ENCODE measurements around the gene FHIT. TPM values are rescaled to one million over a fixed set of nuclear protein-coding genes. Genes with fewer than 3 reads are reported as not detected.

The FHIT gene
- total RNA-seq, 2 donors from 2014 or later = 10.4 to 15.8 TPM

- Histone ChIP-seq H3K36me3 (replicated peaks in 1 of 2; ENCODE audit: insufficient read depth in 1 of 2, low read depth in 2 of 2) (no peaks in the 10 kb centered on the region), H3K4me1 (peaks cover 14% of the 10 kb centered on the region), H3K4me3 (no peak overlapping the region), H3K27ac (no peak overlapping the region), H3K9me3 (no peaks in the 10 kb centered on the region), H3K27me3 (no peaks in the 10 kb centered on the region)
- TF ChIP-seq CTCF (IDR thresholded peaks at IDR 0.05) = no peak
- TF ChIP-seq POLR2A (IDR thresholded peaks at IDR 0.05) = no peak
- WGBS, 2 donors = 78 to 81% methylated on average over 6 of the region's 6 CpGs
- intact Hi-C loops (cut with DNase I) = no loop called here
- no peak for ATAC-seq
- no peak for DNase-seq
Observed at GRCh38 chr3:60126511-60127304, 1124.5 kb downstream of the FHIT start.

GRCh38 chr3:60125686-60126085 is 1125.6 kb downstream of the FHIT start:
- Histone ChIP-seq H3K4me3 (no peak overlapping the region), H3K36me3 (replicated peaks in 1 of 2; ENCODE audit: insufficient read depth in 1 of 2, low read depth in 2 of 2) (no peaks in the 10 kb centered on the region), H3K9me3 (no peaks in the 10 kb centered on the region), H3K27ac (no peak overlapping the region), H3K4me1 (peaks cover 14% of the 10 kb centered on the region), H3K27me3 (no peaks in the 10 kb centered on the region)
- no peak for ATAC-seq
- TF ChIP-seq POLR2A (IDR thresholded peaks at IDR 0.05) (no peak), CTCF (IDR thresholded peaks at IDR 0.05) (no peak)
- no peak for DNase-seq
- 73 to 86% methylated on average over 3 of the region's 3 CpGs for WGBS, 2 donors
- intact Hi-C loops (cut with DNase I) = no loop called here

- TF ChIP-seq CTCF (IDR thresholded peaks at IDR 0.05) = no peak
- no peak for TF ChIP-seq POLR2A (IDR thresholded peaks at IDR 0.05)
Observed at GRCh38 chr3:60120245-60120644, 1131.0 kb downstream of the FHIT start.

GRCh38 chr3:60114191-60114590 is 1137.1 kb downstream of the FHIT start:
- no peaks in the 10 kb centered on the region for H3K27me3 ChIP-seq
- 60 to 72% methylated on average over 1 of the region's 1 CpG for WGBS, 2 donors
- no peak overlapping the region for H3K27ac ChIP-seq
- DNase-seq (no peak), ATAC-seq (no peak)
- TF ChIP-seq CTCF (IDR thresholded peaks at IDR 0.05) = no peak
- no peak for TF ChIP-seq POLR2A (IDR thresholded peaks at IDR 0.05)
- no peaks in the 10 kb centered on the region for H3K36me3 ChIP-seq (replicated peaks in 1 of 2; ENCODE audit: insufficient read depth in 1 of 2, low read depth in 2 of 2)
- H3K4me3 ChIP-seq = no peak overlapping the region
- H3K4me1 ChIP-seq = no peaks in the 10 kb centered on the region
- H3K9me3 ChIP-seq = no peaks in the 10 kb centered on the region
- intact Hi-C loops (cut with DNase I) = no loop called here

More at GRCh38 chr3:60120245-60120644, 1131.0 kb downstream of the FHIT start:
- Histone ChIP-seq H3K9me3 (no peaks in the 10 kb centered on the region), H3K4me1 (peaks cover 14% of the 10 kb centered on the region), H3K4me3 (no peak overlapping the region), H3K27me3 (no peaks in the 10 kb centered on the region), H3K27ac (no peak overlapping the region), H3K36me3 (replicated peaks in 1 of 2; ENCODE audit: insufficient read depth in 1 of 2, low read depth in 2 of 2) (no peaks in the 10 kb centered on the region)
- no peak for DNase-seq
- 83 to 84% methylated on average over 3 of the region's 3 CpGs for WGBS, 2 donors
- ATAC-seq = no peak
- intact Hi-C loops (cut with DNase I) = no loop called here

- TF ChIP-seq POLR2A (IDR thresholded peaks at IDR 0.05) (no peak), CTCF (IDR thresholded peaks at IDR 0.05) (no peak)
- 91 to 93% methylated on average over 2 of the region's 2 CpGs for WGBS, 2 donors
- no peak for ATAC-seq
- Histone ChIP-seq H3K4me1 (peaks cover 2% of the 10 kb centered on the region), H3K36me3 (replicated peaks in 1 of 2; ENCODE audit: insufficient read depth in 1 of 2, low read depth in 2 of 2) (no peaks in the 10 kb centered on the region), H3K4me3 (no peak overlapping the region), H3K27ac (no peak overlapping the region), H3K9me3 (no peaks in the 10 kb centered on the region), H3K27me3 (no peaks in the 10 kb centered on the region)
- intact Hi-C loops (cut with DNase I) = no loop called here
- no peak for DNase-seq
Observed at GRCh38 chr3:60107275-60107674, 1144.0 kb downstream of the FHIT start.
